HEK293 (cell line): ENCODE results near the gene S100A13.
"Not testable (repeated sequence)": the region's sequence is repeated elsewhere in the genome, so short reads cannot be mapped to it uniquely, and the experiment has no call there.

Experiments used
- CTCF ChIA-PET: fragments of 350-600 bp; formaldehyde crosslinking; extraction: SDS; loops from one replicate; lab custom pipeline; 2021; ENCODE audit warnings: antibody characterized with exemption; lab: Yijun Ruan, JAX
- POLR2A ChIA-PET: fragments of 300-600 bp; formaldehyde crosslinking; extraction: SDS; loops from one replicate; lab custom pipeline; 2020; ENCODE audit warnings: antibody characterized with exemption, inconsistent platforms; lab: Yijun Ruan, JAX
- H3K27ac ChIP-seq: fragments of 200-500 bp; sonication (Bioruptor generic); 2 replicates; pipeline ENCODE4 v1.5.1; 2014; ENCODE audit warnings: low read depth, low read length, control low read depth, inconsistent platforms; ENCODE audit errors: extremely low read depth
- H3K36me3 ChIP-seq, 2 experiments: fragments of 200-500 bp in 1 of 2; sonication (Bioruptor generic) in 1 of 2; 1 replicate in 1 of 2; 2 replicates in 1 of 2; pipeline ENCODE4 v1.5.1; 2014 to 2017; ENCODE audit warnings: inconsistent platforms in 2 of 2, low read length in 2 of 2; ENCODE audit not compliant: control insufficient read depth in 2 of 2, insufficient read depth in 1 of 2
- H3K4me1 ChIP-seq: fragments of 200-500 bp; sonication (Bioruptor generic); 2 replicates; pipeline ENCODE4 v1.5.1; 2014; ENCODE audit warnings: mild to moderate bottlenecking, low read length, inconsistent platforms; ENCODE audit not compliant: control insufficient read depth, insufficient read depth
- H3K4me3 ChIP-seq: 2 replicates; pipeline ENCODE4 v1.5.1; 2011; ENCODE audit warnings: low read depth, mild to moderate bottlenecking, control low read depth, low read length, moderate library complexity
- H3K9me3 ChIP-seq: fragments of 200-500 bp; sonication (Bioruptor generic); 2 replicates; pipeline ENCODE4 v1.5.1; 2014; ENCODE audit warnings: low read depth, low read length, inconsistent platforms; ENCODE audit not compliant: control insufficient read depth, insufficient read depth
- FEZF1 ChIP-seq: fragments of 450-650 bp; formaldehyde crosslinking; IDR thresholded peaks from 2 replicates; pipeline ENCODE4 v1.5.1; 2016; ENCODE audit warnings: missing biosample characterization, missing genetic modification characterization
- OVOL3 ChIP-seq: fragments of 450-650 bp; formaldehyde crosslinking; IDR thresholded peaks from 2 replicates; pipeline ENCODE4 v1.5.1; 2016; ENCODE audit warnings: missing biosample characterization, missing genetic modification characterization
- YY1 ChIP-seq: fragments of 450-650 bp; formaldehyde crosslinking; IDR thresholded peaks from 2 replicates; pipeline ENCODE4 v1.5.1; 2018; ENCODE audit warnings: missing biosample characterization, missing genetic modification characterization
- ZBTB20 ChIP-seq: fragments of 450-650 bp; formaldehyde crosslinking; IDR thresholded peaks from 2 replicates; pipeline ENCODE4 v1.5.1; 2016; ENCODE audit warnings: missing biosample characterization, missing genetic modification characterization
- ZEB2 ChIP-seq: fragments of 450-650 bp; formaldehyde crosslinking; IDR thresholded peaks from 2 replicates; pipeline ENCODE4 v1.5.1; 2016; ENCODE audit warnings: missing biosample characterization, missing genetic modification characterization
- ZFHX2 ChIP-seq: fragments of 450-650 bp; formaldehyde crosslinking; conservative IDR thresholded peaks from 2 replicates; pipeline ENCODE4 v1.5.1; 2016; ENCODE audit warnings: missing biosample characterization, missing genetic modification characterization
- ZNF10 ChIP-seq: fragments of 450-650 bp; formaldehyde crosslinking; IDR thresholded peaks from 2 replicates; pipeline ENCODE4 v1.5.1; 2017; ENCODE audit warnings: missing biosample characterization, missing genetic modification characterization
- ZNF184 ChIP-seq: fragments of 450-650 bp; IDR thresholded peaks from 2 replicates; pipeline ENCODE4 v1.5.1; 2018; ENCODE audit warnings: missing biosample characterization, mild to moderate bottlenecking, missing genetic modification characterization
- ZNF239 ChIP-seq: fragments of 450-650 bp; formaldehyde crosslinking; IDR thresholded peaks from 2 replicates; pipeline ENCODE4 v1.5.1; 2016; ENCODE audit warnings: missing biosample characterization, missing genetic modification characterization
- ZNF354C ChIP-seq: fragments of 450-650 bp; formaldehyde crosslinking; IDR thresholded peaks from 2 replicates; pipeline ENCODE4 v1.5.1; 2016; ENCODE audit warnings: missing biosample characterization, missing genetic modification characterization, low read depth, borderline replicate concordance
- ZNF473 ChIP-seq: fragments of 450-650 bp; formaldehyde crosslinking; IDR thresholded peaks from 2 replicates; pipeline ENCODE4 v1.5.1; 2017; ENCODE audit warnings: missing biosample characterization, missing genetic modification characterization
- ZNF544 ChIP-seq: fragments of 450-650 bp; formaldehyde crosslinking; IDR thresholded peaks from 2 replicates; pipeline ENCODE4 v1.5.0; 2017; ENCODE audit warnings: missing biosample characterization, missing genetic modification characterization
- ZNF621 ChIP-seq: fragments of 450-650 bp; formaldehyde crosslinking; IDR thresholded peaks from 2 replicates; pipeline ENCODE4 v1.5.1; 2017; ENCODE audit warnings: missing biosample characterization, missing genetic modification characterization
- ZNF623 ChIP-seq: fragments of 450-650 bp; formaldehyde crosslinking; IDR thresholded peaks from 2 replicates; pipeline ENCODE4 v1.5.1; 2016; ENCODE audit warnings: missing biosample characterization, missing genetic modification characterization
- ZNF624 ChIP-seq: fragments of 450-650 bp; formaldehyde crosslinking; IDR thresholded peaks from 2 replicates; pipeline ENCODE4 v1.5.1; 2017; ENCODE audit warnings: missing biosample characterization, missing genetic modification characterization
- ZNF626 ChIP-seq: fragments of 450-650 bp; sonication (Bioruptor Pico); formaldehyde crosslinking; IDR thresholded peaks from 2 replicates; pipeline ENCODE4 v1.5.1; 2018; ENCODE audit warnings: missing biosample characterization, missing genetic modification characterization, inconsistent platforms
- ZNF654 ChIP-seq: fragments of 450-650 bp; formaldehyde crosslinking; IDR thresholded peaks from 2 replicates; pipeline ENCODE4 v1.5.1; 2016; ENCODE audit warnings: low read depth, missing biosample characterization, missing genetic modification characterization
- ZNF707 ChIP-seq: fragments of 450-650 bp; formaldehyde crosslinking; IDR thresholded peaks from 2 replicates; pipeline ENCODE4 v1.5.1; 2016; ENCODE audit warnings: missing biosample characterization, missing genetic modification characterization
- TF ChIP-seq, protein P1 (sequence below): fragments of 450-650 bp; formaldehyde crosslinking; IDR thresholded peaks from 2 replicates; pipeline ENCODE4 v1.5.1; 2016; ENCODE audit warnings: missing biosample characterization, missing genetic modification characterization, borderline replicate concordance
- TF ChIP-seq, protein P2 (sequence below): fragments of 450-650 bp; formaldehyde crosslinking; IDR thresholded peaks from 2 replicates; pipeline ENCODE4 v1.5.1; 2017; ENCODE audit warnings: missing biosample characterization, missing genetic modification characterization
- TF ChIP-seq, protein P3 (sequence below): fragments of 450-650 bp; formaldehyde crosslinking; IDR thresholded peaks from 2 replicates; pipeline ENCODE4 v1.5.1; 2017; ENCODE audit warnings: missing biosample characterization, mild to moderate bottlenecking, missing genetic modification characterization, moderate library complexity
- TF ChIP-seq, protein P4 (sequence below): fragments of 450-650 bp; formaldehyde crosslinking; conservative IDR thresholded peaks from 2 replicates; pipeline ENCODE4 v1.5.1; 2016; ENCODE audit warnings: low read depth, missing biosample characterization, missing genetic modification characterization
- TF ChIP-seq, protein P5 (sequence below): fragments of 450-650 bp; formaldehyde crosslinking; IDR thresholded peaks from 2 replicates; pipeline ENCODE4 v1.5.1; 2016; ENCODE audit warnings: missing biosample characterization, missing genetic modification characterization

Gene S100A13

DNA sequence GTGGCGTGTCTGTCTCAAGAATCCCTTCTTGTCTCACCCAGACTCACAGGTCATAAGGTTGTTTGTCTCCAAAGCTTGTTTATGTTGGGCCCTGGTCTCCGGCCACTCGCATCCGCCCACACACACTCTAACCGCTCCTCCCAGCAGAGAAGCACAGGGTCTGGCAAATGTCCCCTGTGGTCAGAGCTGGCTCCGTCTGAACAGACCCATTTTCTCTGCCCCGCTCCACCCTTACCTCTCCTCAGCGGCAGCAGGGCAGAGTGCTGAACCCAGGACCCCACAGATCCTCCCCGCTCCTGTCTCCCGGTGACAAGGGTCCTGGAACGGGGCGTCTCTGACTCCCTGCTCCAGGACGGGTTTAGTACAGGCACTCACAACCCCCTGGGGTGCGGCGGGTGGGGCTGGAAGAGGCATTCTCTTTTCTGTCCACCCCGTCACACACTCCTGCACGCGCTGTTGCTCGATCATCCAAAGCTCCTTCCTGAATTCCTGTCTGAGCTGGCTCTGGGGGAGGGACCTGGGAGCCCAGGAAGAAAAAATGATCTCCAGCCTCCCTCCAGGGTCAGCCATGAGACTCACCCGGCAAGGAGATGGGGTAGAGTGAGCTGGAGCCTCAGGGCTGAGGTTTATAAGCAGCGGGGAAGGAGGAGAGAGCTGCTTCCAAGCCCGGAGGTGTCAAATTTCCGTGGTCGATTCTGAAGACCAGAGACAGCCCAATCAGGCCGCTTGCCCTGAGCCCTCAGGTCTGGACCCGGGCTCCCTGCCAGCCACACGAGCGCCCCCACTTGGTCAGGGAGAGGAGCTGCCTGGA lies at the start of gene S100A13 (continued):
- no peak for TF ChIP-seq ZNF624 (tag by site-specific recombination)
- TF ChIP-seq, all 188 proteins: peak for 51

DNA sequence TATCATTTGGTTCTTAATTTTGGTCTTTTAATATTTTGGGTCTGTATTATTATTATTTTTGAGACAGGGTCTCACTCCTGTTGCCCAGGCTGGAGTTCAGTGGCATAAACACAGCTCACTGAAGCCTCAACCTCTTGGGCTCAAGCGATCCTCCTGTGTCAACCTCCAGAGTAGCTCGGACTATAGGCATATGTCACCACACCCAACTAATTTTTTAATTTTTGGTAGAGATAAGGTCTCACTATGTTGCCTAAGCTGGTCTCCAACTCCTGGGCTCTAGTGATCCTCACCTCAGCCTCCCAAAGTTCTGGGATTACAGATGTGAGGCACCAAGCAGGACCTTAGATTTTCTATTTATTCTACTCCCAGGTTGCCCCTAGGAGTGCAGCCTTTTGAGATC lies 46.2 kb upstream of the S100A13 start:
- Histone ChIP-seq H3K9me3 (no peaks in the 10 kb centered on the region), H3K36me3 (peaks cover 11 to 18% of the 10 kb centered on the region in 2 experiments; a peak in 2 of 3 replicates), H3K27ac (no peak overlapping the region), H3K4me3 (no peak overlapping the region), H3K4me1 (no peaks in the 10 kb centered on the region)
- ChIA-PET CTCF (interaction anchor here (0.6 to 1.0 kb wide), 2 partner anchors 78 to 123 kb away, joined by 3 read pairs; no protein-coding TSS in a partner anchor), POLR2A (interaction anchor here (1.5 kb wide), 1 partner anchor 54 kb away, joined by 3 read pairs; the partner anchor contains the start of gene INTS3)
- no peak for TF ChIP-seq ZNF544 (tag by site-specific recombination)
- no peak for TF ChIP-seq ZNF10 (tag by site-specific recombination)
- TF ChIP-seq, protein P1, sequence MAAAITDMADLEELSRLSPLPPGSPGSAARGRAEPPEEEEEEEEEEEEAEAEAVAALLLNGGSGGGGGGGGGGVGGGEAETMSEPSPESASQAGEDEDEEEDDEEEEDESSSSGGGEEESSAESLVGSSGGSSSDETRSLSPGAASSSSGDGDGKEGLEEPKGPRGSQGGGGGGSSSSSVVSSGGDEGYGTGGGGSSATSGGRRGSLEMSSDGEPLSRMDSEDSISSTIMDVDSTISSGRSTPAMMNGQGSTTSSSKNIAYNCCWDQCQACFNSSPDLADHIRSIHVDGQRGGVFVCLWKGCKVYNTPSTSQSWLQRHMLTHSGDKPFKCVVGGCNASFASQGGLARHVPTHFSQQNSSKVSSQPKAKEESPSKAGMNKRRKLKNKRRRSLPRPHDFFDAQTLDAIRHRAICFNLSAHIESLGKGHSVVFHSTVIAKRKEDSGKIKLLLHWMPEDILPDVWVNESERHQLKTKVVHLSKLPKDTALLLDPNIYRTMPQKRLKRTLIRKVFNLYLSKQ (tag by site-specific recombination) = no peak
- TF ChIP-seq ZNF239 (tag by site-specific recombination) = no peak
- no peak for TF ChIP-seq YY1 (tag by site-specific recombination)
- no peak for TF ChIP-seq ZEB2
- no peak for TF ChIP-seq ZNF654 (tag by site-specific recombination)
- TF ChIP-seq ZNF354C = no peak
- TF ChIP-seq, protein P2, sequence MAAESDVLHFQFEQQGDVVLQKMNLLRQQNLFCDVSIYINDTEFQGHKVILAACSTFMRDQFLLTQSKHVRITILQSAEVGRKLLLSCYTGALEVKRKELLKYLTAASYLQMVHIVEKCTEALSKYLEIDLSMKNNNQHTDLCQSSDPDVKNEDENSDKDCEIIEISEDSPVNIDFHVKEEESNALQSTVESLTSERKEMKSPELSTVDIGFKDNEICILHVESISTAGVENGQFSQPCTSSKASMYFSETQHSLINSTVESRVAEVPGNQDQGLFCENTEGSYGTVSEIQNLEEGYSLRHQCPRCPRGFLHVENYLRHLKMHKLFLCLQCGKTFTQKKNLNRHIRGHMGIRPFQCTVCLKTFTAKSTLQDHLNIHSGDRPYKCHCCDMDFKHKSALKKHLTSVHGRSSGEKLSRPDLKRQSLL (tag by site-specific recombination) = no peak
- no peak for TF ChIP-seq ZNF473 (tag by site-specific recombination)
- no peak for TF ChIP-seq ZBTB20 (tag by site-specific recombination)
- no peak for TF ChIP-seq ZNF707 (tag by site-specific recombination)
- no peak for TF ChIP-seq ZNF623 (tag by site-specific recombination)
- no peak for TF ChIP-seq ZNF626 (tag by site-specific recombination)
- TF ChIP-seq FEZF1 (tag by site-specific recombination) = no peak
- no peak for TF ChIP-seq ZNF621
- no peak for TF ChIP-seq OVOL3

DNA sequence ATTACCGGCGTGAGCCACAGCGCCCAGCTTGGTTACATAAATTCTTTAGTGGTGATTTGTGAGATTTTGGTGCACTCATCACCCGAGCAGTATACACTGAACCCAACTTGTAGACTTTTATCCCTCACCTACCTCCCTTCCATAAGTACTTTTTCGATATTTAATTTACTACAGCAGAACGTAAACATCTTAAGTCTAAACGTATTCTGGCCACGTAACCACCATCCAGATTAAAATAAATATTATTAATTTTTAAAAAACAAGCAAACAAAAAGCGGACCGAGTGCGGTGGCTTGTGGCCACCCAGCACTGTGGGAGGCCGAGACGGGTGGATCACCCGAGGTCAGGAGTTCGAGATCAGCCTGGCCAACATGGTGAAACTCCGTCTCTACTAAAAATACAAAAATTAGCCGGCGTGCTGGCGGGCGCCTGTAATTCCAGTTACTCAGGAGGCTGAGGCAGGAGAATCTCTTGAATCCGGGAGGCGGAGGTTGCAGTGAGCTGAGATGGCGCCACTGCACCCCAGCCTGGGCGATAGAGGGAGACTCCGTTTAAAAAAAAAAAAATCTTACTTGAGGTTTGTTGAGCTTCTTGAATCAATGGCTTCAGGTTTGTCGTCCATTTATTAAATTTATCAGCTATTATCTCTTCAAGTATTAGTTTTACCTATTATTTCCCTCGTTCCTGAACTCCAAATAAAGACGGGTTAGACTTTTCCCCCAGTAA lies 44.5 kb upstream of the S100A13 start:
- Histone ChIP-seq H3K4me3 (peak overlapping the region; percentile 57), H3K27ac (peak overlapping the region; percentile 51), H3K36me3 (peaks cover 28 to 35% of the 10 kb centered on the region in 2 experiments)
- POLR2A ChIA-PET = interaction anchor here (0.6 to 2.1 kb wide), 11 partner anchors 12 to 319 kb away, joined by 3 to 12 read pairs (median 3); partner anchors contain the start of genes CHTOP, CREB3L4, GATAD2B and INTS3
- not testable (repeated sequence) for H3K9me3 ChIP-seq, H3K4me1 ChIP-seq
- CTCF ChIA-PET = interaction anchor here (0.6 to 1.6 kb wide), 11 partner anchors 11 to 599 kb away, joined by 3 to 11 read pairs (median 3); partner anchors contain the start of gene RAB13
- TF ChIP-seq ZFHX2 = 0 out of 2 replicates have a peak, but pooled peaks have one; percentile 17
- TF ChIP-seq ZNF184 (tag by site-specific recombination) = 0 out of 2 replicates have a peak, but pooled peaks have one; percentile 37
- TF ChIP-seq, protein P3, sequence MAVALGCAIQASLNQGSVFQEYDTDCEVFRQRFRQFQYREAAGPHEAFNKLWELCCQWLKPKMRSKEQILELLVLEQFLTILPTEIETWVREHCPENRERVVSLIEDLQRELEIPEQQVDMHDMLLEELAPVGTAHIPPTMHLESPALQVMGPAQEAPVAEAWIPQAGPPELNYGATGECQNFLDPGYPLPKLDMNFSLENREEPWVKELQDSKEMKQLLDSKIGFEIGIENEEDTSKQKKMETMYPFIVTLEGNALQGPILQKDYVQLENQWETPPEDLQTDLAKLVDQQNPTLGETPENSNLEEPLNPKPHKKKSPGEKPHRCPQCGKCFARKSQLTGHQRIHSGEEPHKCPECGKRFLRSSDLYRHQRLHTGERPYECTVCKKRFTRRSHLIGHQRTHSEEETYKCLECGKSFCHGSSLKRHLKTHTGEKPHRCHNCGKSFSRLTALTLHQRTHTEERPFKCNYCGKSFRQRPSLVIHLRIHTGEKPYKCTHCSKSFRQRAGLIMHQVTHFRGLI (tag by site-specific recombination) = 0 out of 2 replicates have a peak, but pooled peaks have one; percentile 8
- TF ChIP-seq, protein P4, sequence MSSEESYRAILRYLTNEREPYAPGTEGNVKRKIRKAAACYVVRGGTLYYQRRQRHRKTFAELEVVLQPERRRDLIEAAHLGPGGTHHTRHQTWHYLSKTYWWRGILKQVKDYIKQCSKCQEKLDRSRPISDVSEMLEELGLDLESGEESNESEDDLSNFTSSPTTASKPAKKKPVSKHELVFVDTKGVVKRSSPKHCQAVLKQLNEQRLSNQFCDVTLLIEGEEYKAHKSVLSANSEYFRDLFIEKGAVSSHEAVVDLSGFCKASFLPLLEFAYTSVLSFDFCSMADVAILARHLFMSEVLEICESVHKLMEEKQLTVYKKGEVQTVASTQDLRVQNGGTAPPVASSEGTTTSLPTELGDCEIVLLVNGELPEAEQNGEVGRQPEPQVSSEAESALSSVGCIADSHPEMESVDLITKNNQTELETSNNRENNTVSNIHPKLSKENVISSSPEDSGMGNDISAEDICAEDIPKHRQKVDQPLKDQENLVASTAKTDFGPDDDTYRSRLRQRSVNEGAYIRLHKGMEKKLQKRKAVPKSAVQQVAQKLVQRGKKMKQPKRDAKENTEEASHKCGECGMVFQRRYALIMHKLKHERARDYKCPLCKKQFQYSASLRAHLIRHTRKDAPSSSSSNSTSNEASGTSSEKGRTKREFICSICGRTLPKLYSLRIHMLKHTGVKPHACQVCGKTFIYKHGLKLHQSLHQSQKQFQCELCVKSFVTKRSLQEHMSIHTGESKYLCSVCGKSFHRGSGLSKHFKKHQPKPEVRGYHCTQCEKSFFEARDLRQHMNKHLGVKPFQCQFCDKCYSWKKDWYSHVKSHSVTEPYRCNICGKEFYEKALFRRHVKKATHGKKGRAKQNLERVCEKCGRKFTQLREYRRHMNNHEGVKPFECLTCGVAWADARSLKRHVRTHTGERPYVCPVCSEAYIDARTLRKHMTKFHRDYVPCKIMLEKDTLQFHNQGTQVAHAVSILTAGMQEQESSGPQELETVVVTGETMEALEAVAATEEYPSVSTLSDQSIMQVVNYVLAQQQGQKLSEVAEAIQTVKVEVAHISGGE (tag by site-specific recombination) = 0 out of 2 replicates have a peak, but pooled peaks have one; percentile 17
- TF ChIP-seq, protein P5, sequence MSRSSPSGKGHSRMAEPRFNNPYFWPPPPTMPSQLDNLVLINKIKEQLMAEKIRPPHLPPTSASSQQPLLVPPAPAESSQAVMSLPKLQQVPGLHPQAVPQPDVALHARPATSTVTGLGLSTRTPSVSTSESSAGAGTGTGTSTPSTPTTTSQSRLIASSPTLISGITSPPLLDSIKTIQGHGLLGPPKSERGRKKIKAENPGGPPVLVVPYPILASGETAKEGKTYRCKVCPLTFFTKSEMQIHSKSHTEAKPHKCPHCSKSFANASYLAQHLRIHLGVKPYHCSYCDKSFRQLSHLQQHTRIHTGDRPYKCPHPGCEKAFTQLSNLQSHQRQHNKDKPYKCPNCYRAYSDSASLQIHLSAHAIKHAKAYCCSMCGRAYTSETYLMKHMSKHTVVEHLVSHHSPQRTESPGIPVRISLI (tag by site-specific recombination) = peak; percentile 89
